NCI-H1930 (cell line): ENCODE data around the gene CEL.
"Not testable (repeated sequence)": the region's sequence is repeated elsewhere in the genome, so short reads cannot be mapped to it uniquely, and the experiment has no call there.

ENCODE experiments used
- DNase-seq, 2 experiments: peaks; one replicate each; lab custom pipeline; 2025; lab: John Stamatoyannopoulos, UW

Gene CEL

GRCh38 chr9:133086212-133086860 lies 24.6 kb downstream of the CEL start:
- DNase-seq, result not testable (repeated sequence)

- DNase-seq, result no peak
Measured at GRCh38 chr9:133086894-133087293, 25.1 kb downstream of the CEL start.

GRCh38 chr9:133087429-133088145 lies 25.8 kb downstream of the CEL start:
- no peak for DNase-seq

GRCh38 chr9:133088146-133088750 lies 26.5 kb downstream of the CEL start:
- no peak for DNase-seq

- no peak for DNase-seq
Measured at GRCh38 chr9:133088756-133089155, 27.0 kb downstream of the CEL start.

GRCh38 chr9:133089271-133089671 lies 27.5 kb downstream of the CEL start:
- no peak for DNase-seq

GRCh38 chr9:133090187-133090586 lies 28.4 kb downstream of the CEL start:
- DNase-seq, result no peak

GRCh38 chr9:133090752-133091385 lies 29.1 kb downstream of the CEL start:
- DNase-seq, result no peak

- not testable (repeated sequence) for DNase-seq
Measured at GRCh38 chr9:133094351-133094750, 32.6 kb downstream of the CEL start.

GRCh38 chr9:133094842-133095393 lies 33.1 kb downstream of the CEL start:
- no peak for DNase-seq

- no peak for DNase-seq
Measured at GRCh38 chr9:133098104-133098754, 36.4 kb downstream of the CEL start.

- no peak for DNase-seq
Measured at GRCh38 chr9:133098871-133099270, 37.1 kb downstream of the CEL start.

GRCh38 chr9:133099726-133100505 lies 38.1 kb downstream of the CEL start:
- DNase-seq, result no peak

GRCh38 chr9:133100506-133101355 lies 39.0 kb downstream of the CEL start:
- no peak for DNase-seq

- DNase-seq, result no peak
Measured at GRCh38 chr9:133101356-133102189, 39.8 kb downstream of the CEL start.

GRCh38 chr9:133102190-133103021 lies 40.6 kb downstream of the CEL start:
- DNase-seq, result no peak

GRCh38 chr9:133103183-133103986 lies 41.6 kb downstream of the CEL start:
- DNase-seq, result no peak
